Activated naive CD4-positive, alpha-beta T cell treated with anti-CD3 and anti-CD28 coated beads, Interleukin-2, amount 50 U/mL, for 24 hours (primary cell): Measurements from ENCODE around the gene MRPL27.

Source experiments
- H3K27ac Mint-ChIP-seq: one replicate; pipeline ENCODE4 v1.8.0; 2021; ENCODE audit warnings: mild to moderate bottlenecking, mixed read lengths
- H3K27me3 Mint-ChIP-seq: one replicate; pipeline ENCODE4 v1.8.0; 2021; ENCODE audit warnings: mixed read lengths
- H3K36me3 Mint-ChIP-seq: one replicate; pipeline ENCODE4 v1.8.0; 2021; ENCODE audit warnings: mixed read lengths
- H3K4me1 Mint-ChIP-seq: one replicate; pipeline ENCODE4 v1.8.0; 2021; ENCODE audit warnings: mixed read lengths
- H3K4me3 Mint-ChIP-seq: one replicate; pipeline ENCODE4 v1.8.0; 2021; ENCODE audit warnings: mild to moderate bottlenecking, mixed read lengths
- H3K9me3 Mint-ChIP-seq: one replicate; pipeline ENCODE4 v1.8.0; 2021; ENCODE audit warnings: mixed read lengths

The MRPL27 gene

GRCh38 chr17:50372222-50372757, 694 bp downstream of the MRPL27 start:
- Mint-ChIP-seq H3K9me3 (no peaks in the 10 kb centered on the region), H3K4me3 (peak overlapping the region; percentile 99), H3K4me1 (peaks cover 30% of the 10 kb centered on the region), H3K27ac (peak overlapping the region; percentile 100), H3K36me3 (peaks cover 12% of the 10 kb centered on the region), H3K27me3 (no peaks in the 10 kb centered on the region)

GRCh38 chr17:50371526-50371925, 1.5 kb downstream of the MRPL27 start:
- peak overlapping the region; percentile 99 for H3K4me3 Mint-ChIP-seq

GRCh38 chr17:50370052-50370451, 2.9 kb downstream of the MRPL27 start:
- no peaks in the 10 kb centered on the region for H3K9me3 Mint-ChIP-seq
- H3K4me1 Mint-ChIP-seq: peaks cover 30% of the 10 kb centered on the region
- H3K36me3 Mint-ChIP-seq: peaks cover 15% of the 10 kb centered on the region
- no peaks in the 10 kb centered on the region for H3K27me3 Mint-ChIP-seq
- H3K27ac Mint-ChIP-seq: no peak overlapping the region
- no peak overlapping the region for H3K4me3 Mint-ChIP-seq

More at GRCh38 chr17:50371526-50371925, 1.5 kb downstream of the MRPL27 start:
- Mint-ChIP-seq H3K27me3 (no peaks in the 10 kb centered on the region), H3K36me3 (peaks cover 12% of the 10 kb centered on the region), H3K27ac (peak overlapping the region; percentile 85), H3K4me1 (peaks cover 30% of the 10 kb centered on the region), H3K9me3 (no peaks in the 10 kb centered on the region)

GRCh38 chr17:50367401-50367800, 5.6 kb downstream of the MRPL27 start:
- peaks cover 20% of the 10 kb centered on the region for H3K4me1 Mint-ChIP-seq
- no peaks in the 10 kb centered on the region for H3K9me3 Mint-ChIP-seq
- H3K36me3 Mint-ChIP-seq: peaks cover 13% of the 10 kb centered on the region
- H3K4me3 Mint-ChIP-seq: no peak overlapping the region
- H3K27me3 Mint-ChIP-seq: no peaks in the 10 kb centered on the region
- no peak overlapping the region for H3K27ac Mint-ChIP-seq

- H3K9me3 Mint-ChIP-seq: no peaks in the 10 kb centered on the region
- H3K36me3 Mint-ChIP-seq: peaks cover 5% of the 10 kb centered on the region
- no peak overlapping the region for H3K27ac Mint-ChIP-seq
- H3K4me3 Mint-ChIP-seq: no peak overlapping the region
- no peaks in the 10 kb centered on the region for H3K27me3 Mint-ChIP-seq
- H3K4me1 Mint-ChIP-seq: peaks cover 13% of the 10 kb centered on the region
These were observed 7.2 kb downstream of the MRPL27 start for GRCh38 chr17:50365649-50366393.

GRCh38 chr17:50365165-50365564, 7.8 kb downstream of the MRPL27 start:
- H3K4me3 Mint-ChIP-seq: no peak overlapping the region
- no peak overlapping the region for H3K27ac Mint-ChIP-seq
- H3K36me3 Mint-ChIP-seq: peaks cover 5% of the 10 kb centered on the region
- H3K9me3 Mint-ChIP-seq: no peaks in the 10 kb centered on the region
- H3K27me3 Mint-ChIP-seq: no peaks in the 10 kb centered on the region
- H3K4me1 Mint-ChIP-seq: peaks cover 9% of the 10 kb centered on the region

- peak overlapping the region; percentile 41 for H3K27ac Mint-ChIP-seq
- no peaks in the 10 kb centered on the region for H3K27me3 Mint-ChIP-seq
- no peaks in the 10 kb centered on the region for H3K9me3 Mint-ChIP-seq
- H3K4me1 Mint-ChIP-seq: peaks cover 9% of the 10 kb centered on the region
- peaks cover 5% of the 10 kb centered on the region for H3K36me3 Mint-ChIP-seq
- no peak overlapping the region for H3K4me3 Mint-ChIP-seq
These were observed 8.3 kb downstream of the MRPL27 start for GRCh38 chr17:50364715-50365114.

- H3K9me3 Mint-ChIP-seq: no peaks in the 10 kb centered on the region
- peaks cover 9% of the 10 kb centered on the region for H3K4me1 Mint-ChIP-seq
- peaks cover 5% of the 10 kb centered on the region for H3K36me3 Mint-ChIP-seq
- H3K4me3 Mint-ChIP-seq: no peak overlapping the region
- no peaks in the 10 kb centered on the region for H3K27me3 Mint-ChIP-seq
- no peak overlapping the region for H3K27ac Mint-ChIP-seq
These were observed 8.9 kb downstream of the MRPL27 start for GRCh38 chr17:50364061-50364458.

GRCh38 chr17:50363217-50364060, 9.5 kb downstream of the MRPL27 start:
- no peaks in the 10 kb centered on the region for H3K9me3 Mint-ChIP-seq
- H3K27me3 Mint-ChIP-seq: no peaks in the 10 kb centered on the region
- no peak overlapping the region for H3K4me3 Mint-ChIP-seq
- H3K4me1 Mint-ChIP-seq: peaks cover 9% of the 10 kb centered on the region
- no peak overlapping the region for H3K27ac Mint-ChIP-seq
- peaks cover 5% of the 10 kb centered on the region for H3K36me3 Mint-ChIP-seq

GRCh38 chr17:50362661-50363060, 10.3 kb downstream of the MRPL27 start:
- Mint-ChIP-seq H3K4me1 (peaks cover 9% of the 10 kb centered on the region), H3K27ac (no peak overlapping the region), H3K36me3 (peaks cover 4% of the 10 kb centered on the region), H3K4me3 (no peak overlapping the region), H3K27me3 (no peaks in the 10 kb centered on the region), H3K9me3 (no peaks in the 10 kb centered on the region)

- Mint-ChIP-seq H3K4me1 (peaks cover 9% of the 10 kb centered on the region), H3K36me3 (peaks cover 3% of the 10 kb centered on the region), H3K4me3 (peak overlapping the region; percentile 31), H3K9me3 (no peaks in the 10 kb centered on the region), H3K27me3 (no peaks in the 10 kb centered on the region), H3K27ac (peak overlapping the region; percentile 6)
These were observed 11.2 kb downstream of the MRPL27 start for GRCh38 chr17:50361561-50362480.

- Mint-ChIP-seq H3K4me1 (peaks cover 9% of the 10 kb centered on the region), H3K36me3 (peaks cover under 1% of the 10 kb centered on the region), H3K4me3 (no peak overlapping the region), H3K27ac (no peak overlapping the region), H3K27me3 (no peaks in the 10 kb centered on the region), H3K9me3 (no peaks in the 10 kb centered on the region)
These were observed 12.4 kb downstream of the MRPL27 start for GRCh38 chr17:50360486-50361115.

- Mint-ChIP-seq H3K27ac (no peak overlapping the region), H3K27me3 (no peaks in the 10 kb centered on the region)
These were observed 13.0 kb downstream of the MRPL27 start for GRCh38 chr17:50359998-50360461.

GRCh38 chr17:50359005-50359699, 13.8 kb downstream of the MRPL27 start:
- Mint-ChIP-seq H3K27ac (no peak overlapping the region), H3K4me1 (peaks cover 9% of the 10 kb centered on the region), H3K36me3 (no peaks in the 10 kb centered on the region), H3K27me3 (no peaks in the 10 kb centered on the region), H3K9me3 (no peaks in the 10 kb centered on the region), H3K4me3 (no peak overlapping the region)

More at GRCh38 chr17:50359998-50360461, 13.0 kb downstream of the MRPL27 start:
- Mint-ChIP-seq H3K36me3 (no peaks in the 10 kb centered on the region), H3K4me3 (no peak overlapping the region), H3K4me1 (peaks cover 9% of the 10 kb centered on the region), H3K9me3 (no peaks in the 10 kb centered on the region)
